A549 (cell line): Measurements from ENCODE around the gene LBH.

ENCODE experiments used
- CTCF ChIP-seq: fragments of >200 bp; sonication (Bioruptor Twin); formaldehyde crosslinking; IDR thresholded peaks from 3 replicates; pipeline ENCODE4 v1.5.1; 2016
- EP300 ChIP-seq, 2 experiments: fragments of >200 bp; sonication (Bioruptor Twin); formaldehyde crosslinking; IDR thresholded peaks; 2 replicates in 1 of 2; 3 replicates in 1 of 2; pipeline ENCODE4 v1.6.1; 2016 to 2017
- JUNB ChIP-seq: fragments of >200 bp; sonication (Bioruptor Twin); formaldehyde crosslinking; IDR thresholded peaks from 2 replicates; pipeline ENCODE4 v1.6.1; 2016
- KDM1A ChIP-seq: fragments of 200-600 bp; sonication (generic); IDR thresholded peaks from 2 replicates; pipeline ENCODE4 v1.6.1; 2016; ENCODE audit warnings: low read depth, mild to moderate bottlenecking
- POLR2A ChIP-seq: IDR thresholded peaks from 2 replicates; pipeline ENCODE4 v1.6.1; 2012; ENCODE audit warnings: mild to moderate bottlenecking, low read length
- RFX5 ChIP-seq: fragments of 450-650 bp; IDR thresholded peaks from 2 replicates; pipeline ENCODE4 v1.7.1; 2014; ENCODE audit warnings: antibody characterized with exemption, mild to moderate bottlenecking, moderate library complexity
- TF ChIP-seq, protein P1 (sequence below): fragments of 250-450 bp; sonication (Bioruptor Pico); IDR thresholded peaks from 2 replicates; pipeline ENCODE4 v1.5.0; 2021; ENCODE audit warnings: mild to moderate bottlenecking, moderate library complexity, borderline replicate concordance

- TF ChIP-seq CTCF (no peak), JUNB (no peak), RFX5 (no peak), POLR2A (no peak), KDM1A (no peak), EP300 (IDR thresholded peaks at IDR 0.05) (no peak)
- TF ChIP-seq, protein P1, sequence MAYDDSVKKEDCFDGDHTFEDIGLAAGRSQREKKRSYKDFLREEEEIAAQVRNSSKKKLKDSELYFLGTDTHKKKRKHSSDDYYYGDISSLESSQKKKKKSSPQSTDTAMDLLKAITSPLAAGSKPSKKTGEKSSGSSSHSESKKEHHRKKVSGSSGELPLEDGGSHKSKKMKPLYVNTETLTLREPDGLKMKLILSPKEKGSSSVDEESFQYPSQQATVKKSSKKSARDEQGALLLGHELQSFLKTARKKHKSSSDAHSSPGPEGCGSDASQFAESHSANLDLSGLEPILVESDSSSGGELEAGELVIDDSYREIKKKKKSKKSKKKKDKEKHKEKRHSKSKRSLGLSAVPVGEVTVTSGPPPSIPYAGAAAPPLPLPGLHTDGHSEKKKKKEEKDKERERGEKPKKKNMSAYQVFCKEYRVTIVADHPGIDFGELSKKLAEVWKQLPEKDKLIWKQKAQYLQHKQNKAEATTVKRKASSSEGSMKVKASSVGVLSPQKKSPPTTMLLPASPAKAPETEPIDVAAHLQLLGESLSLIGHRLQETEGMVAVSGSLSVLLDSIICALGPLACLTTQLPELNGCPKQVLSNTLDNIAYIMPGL (CRISPR knock-in tag): no peak
These were observed 36.0 kb downstream of the LBH start for GRCh38 chr2:30267161-30267975.
